Hematopoietic multipotent progenitor cell treated with erythropoietin and hydrocortisone succinate and interleukin-3 and kit ligand, for 6 days (in vitro differentiated cells): Measurements from ENCODE around the gene PREX1.

Experiments used
- DNase-seq: peaks from one replicate; pipeline ENCODE4 v3.0.0-alpha.2; 2015

PREX1 gene

GRCh38 chr20:48679011-48679410 lies 148.8 kb downstream of the PREX1 start:
- no peak for DNase-seq

DNA sequence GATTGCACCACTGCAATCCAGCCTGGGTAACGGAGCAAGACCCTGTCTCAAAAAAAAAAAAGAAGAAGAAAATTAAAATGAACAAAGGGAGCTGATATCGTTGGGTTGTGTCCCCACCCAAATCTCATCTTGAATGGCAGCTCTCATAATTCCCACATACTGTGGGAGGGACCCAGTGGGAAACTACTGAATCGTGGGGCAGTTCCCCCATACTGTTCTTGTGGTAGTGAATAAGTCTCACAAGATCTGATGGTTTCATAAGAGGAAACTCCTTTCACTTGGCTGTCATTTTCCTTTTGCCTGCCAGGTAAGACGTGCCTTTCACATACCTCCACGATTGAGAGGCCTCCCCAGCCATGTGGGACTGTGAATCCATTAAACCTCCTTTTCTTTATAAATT lies 149.4 kb downstream of the PREX1 start:
- DNase-seq = no peak

GRCh38 chr20:48676795-48677460 lies 150.9 kb downstream of the PREX1 start:
- DNase-seq = no peak

GRCh38 chr20:48676125-48676524 lies 151.7 kb downstream of the PREX1 start:
- DNase-seq = no peak

GRCh38 chr20:48674461-48674860 lies 153.3 kb downstream of the PREX1 start:
- DNase-seq = no peak

- DNase-seq = peak; percentile 71
Measured at GRCh38 chr20:48673507-48673906, 154.3 kb downstream of the PREX1 start.

DNA sequence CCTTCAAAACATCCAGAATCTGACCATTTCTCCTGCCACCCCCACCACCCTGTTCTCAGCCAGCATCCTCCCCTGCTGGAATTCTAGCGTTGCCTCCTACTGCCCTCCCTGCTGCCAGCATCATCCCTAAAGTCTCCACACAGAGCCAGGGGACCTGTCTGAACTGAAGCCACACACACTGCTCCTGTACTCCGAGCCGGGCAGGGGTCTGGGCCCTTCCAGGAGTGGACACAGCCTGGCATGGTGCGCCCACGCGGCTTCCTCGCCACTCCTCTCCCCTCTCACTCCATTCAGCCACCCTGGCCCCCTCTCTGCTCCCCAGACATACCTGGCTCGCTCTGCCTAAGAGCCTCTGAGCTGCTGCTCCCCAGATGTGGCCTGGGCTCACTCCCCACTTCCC lies 155.5 kb downstream of the PREX1 start:
- no peak for DNase-seq

- no peak for DNase-seq
Measured at GRCh38 chr20:48671141-48671540, 156.7 kb downstream of the PREX1 start.

GRCh38 chr20:48669946-48670605 lies 157.7 kb downstream of the PREX1 start:
- DNase-seq = peak; percentile 21

DNA sequence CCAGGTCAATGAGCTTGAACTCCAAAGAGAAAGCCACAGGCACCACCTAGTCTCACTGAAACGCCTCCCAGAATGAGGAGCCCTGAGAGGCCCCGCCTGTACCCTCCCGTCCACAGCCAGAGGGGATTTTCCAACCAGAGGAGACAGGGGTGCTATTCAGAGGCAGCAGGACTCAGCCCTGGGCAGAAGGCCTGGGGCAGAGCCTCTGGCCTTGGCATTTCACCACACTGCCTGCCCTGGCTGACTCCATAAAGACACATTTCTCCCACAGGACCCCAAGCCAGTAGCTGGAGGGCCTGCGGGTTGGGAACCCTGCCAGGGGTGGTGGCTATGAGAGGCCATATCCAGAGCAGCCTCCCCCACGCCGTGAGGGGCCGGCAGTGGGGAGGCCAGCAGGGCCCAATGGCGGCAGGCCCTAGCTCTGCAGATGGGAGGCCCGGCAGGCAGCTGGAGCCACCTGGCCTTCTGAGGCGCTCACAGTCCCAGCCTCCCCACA lies 159.3 kb downstream of the PREX1 start:
- no peak for DNase-seq

DNA sequence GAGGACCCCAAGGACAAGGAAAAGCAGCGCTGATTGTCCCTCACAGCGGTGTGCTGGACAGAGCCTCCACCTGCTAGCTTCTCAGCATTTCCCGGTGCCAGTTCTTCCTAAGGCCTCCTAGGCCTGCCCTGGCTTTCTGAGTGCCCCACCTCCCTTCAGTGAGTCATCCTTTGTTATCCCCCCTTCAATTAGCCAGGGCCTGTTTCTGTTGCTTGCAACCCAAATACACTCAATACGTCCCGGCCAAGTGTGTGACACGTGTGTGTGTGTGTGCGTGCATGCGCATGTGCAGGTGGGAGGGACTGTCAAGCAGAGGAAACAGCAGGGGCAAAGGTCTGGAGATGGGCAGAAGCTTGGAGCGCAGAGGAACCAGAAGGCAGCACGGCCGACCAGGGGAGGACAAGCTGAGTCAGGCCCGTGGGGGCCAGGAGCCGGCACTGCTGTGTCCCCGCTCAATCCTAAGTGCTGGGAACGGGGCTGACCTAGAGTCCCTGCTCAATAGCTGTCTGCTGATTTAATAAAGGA lies 159.8 kb downstream of the PREX1 start:
- DNase-seq = no peak

DNA sequence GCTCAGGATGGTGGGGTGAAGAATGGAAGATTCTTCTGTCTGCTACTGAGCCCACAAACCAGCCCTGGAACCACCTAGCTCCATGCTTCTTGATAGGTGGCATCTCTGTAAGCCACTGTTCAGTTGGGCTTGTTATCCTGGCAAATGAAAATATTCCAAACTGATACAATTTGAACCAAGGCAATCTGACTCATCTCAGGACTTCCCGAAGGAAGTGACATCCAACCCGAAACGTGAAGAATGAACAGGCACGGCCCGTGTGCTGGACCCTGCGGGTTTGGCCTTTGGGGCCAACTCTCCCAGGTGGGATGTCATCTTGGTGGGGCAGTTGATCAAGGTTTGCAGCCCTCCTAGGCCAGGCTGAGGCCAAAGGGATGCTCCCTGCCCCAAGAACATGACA lies 160.3 kb downstream of the PREX1 start:
- no peak for DNase-seq

DNA sequence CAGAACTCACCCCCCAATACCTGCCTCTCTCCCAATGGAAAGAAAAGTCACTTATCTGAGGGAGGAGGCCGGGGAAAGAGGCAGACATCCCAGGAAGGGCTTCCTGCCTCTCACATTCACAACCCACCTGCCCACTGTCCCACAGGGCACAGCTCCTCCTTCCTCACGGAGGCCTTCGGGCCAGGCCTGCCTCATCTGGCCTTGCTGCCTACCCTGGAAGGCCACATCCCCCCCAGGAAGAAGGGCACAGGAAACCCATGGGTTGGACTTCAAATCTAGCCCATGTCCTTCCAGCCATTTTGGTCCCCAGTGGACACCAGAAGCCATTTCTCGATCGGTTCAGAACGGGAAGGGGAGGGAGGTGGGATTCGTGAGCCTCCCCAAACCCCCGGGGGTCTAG lies 162.0 kb downstream of the PREX1 start:
- no peak for DNase-seq

DNA sequence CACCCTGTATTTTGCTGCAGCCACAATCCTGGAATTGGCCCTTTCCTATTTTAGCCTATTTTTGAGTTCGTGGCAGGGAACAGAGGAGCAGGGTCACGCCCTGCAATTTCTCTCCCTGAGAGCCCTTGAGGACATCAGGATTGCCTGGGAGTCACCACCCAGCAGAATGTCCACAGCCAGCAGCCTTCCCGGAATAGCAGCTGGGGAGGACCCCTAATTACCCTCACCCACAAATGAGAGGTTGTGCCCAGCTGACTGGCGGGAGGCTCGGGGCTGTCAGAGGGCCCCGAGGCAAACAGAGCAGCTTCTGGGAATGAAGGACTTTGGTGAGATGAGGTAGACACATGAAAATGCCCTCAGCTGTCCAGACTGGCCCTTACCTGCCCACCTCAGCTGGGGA lies 165.1 kb downstream of the PREX1 start:
- DNase-seq = no peak

DNA sequence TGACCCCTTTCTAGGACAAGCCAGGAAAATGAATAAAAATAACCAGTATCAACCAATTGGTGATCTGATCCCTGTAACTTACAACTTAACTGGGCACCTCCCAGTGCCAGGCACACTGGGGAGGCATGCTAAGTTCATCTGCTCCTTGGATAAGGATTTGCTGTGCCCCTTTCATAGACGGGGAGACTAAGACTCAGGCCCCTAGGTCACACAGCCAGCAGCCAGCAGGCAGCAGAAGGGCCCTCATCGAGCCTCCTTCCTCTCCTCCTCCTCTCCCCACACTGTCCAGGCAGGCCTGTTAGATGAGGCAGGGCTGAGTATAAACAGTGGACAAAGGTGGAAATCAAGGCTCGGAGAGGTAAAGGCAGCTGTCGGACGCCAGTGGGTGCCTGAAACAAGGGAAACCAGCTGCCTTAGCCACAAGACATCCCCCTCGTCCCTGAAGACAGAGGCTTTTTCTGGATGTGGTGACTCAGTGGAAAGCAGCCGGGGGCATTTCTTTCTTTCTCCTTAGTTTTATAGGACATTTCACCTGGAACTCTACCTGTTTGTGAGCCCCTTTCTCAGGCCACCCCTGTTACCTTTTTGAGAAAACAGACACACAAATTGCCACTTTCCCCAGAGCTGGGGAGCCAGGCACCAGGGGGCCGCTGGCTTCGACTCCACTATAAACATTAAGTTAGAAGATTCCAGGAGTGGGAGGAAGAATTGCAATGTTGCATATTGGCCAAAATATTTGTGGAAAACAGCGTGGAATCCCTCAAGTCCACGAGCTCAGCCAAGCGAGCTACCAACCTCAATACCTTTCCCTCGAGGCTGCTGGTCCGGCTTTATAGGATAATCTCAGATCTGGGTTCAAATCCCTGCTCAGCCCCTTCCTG lies 166.0 kb downstream of the PREX1 start:
- DNase-seq = no peak

GRCh38 chr20:48660788-48661187 lies 167.0 kb downstream of the PREX1 start:
- DNase-seq = no peak

GRCh38 chr20:48659858-48660257 lies 167.9 kb downstream of the PREX1 start:
- no peak for DNase-seq

- no peak for DNase-seq
Measured at GRCh38 chr20:48658505-48658904, 169.3 kb downstream of the PREX1 start.

DNA sequence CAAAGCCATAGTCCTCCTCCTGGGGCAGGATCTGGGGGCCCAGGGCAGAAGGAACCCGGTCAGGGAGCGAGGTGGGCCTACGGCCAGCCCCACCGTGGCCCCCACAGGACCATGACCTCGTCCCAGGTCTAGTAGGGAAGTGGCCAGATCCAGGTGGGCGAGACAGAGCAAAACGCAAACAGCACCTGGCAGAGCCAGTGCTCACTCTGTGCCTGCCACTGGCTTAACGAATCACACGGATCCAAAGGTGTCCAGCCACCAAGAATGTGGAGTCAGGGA lies 169.7 kb downstream of the PREX1 start:
- no peak for DNase-seq

DNA sequence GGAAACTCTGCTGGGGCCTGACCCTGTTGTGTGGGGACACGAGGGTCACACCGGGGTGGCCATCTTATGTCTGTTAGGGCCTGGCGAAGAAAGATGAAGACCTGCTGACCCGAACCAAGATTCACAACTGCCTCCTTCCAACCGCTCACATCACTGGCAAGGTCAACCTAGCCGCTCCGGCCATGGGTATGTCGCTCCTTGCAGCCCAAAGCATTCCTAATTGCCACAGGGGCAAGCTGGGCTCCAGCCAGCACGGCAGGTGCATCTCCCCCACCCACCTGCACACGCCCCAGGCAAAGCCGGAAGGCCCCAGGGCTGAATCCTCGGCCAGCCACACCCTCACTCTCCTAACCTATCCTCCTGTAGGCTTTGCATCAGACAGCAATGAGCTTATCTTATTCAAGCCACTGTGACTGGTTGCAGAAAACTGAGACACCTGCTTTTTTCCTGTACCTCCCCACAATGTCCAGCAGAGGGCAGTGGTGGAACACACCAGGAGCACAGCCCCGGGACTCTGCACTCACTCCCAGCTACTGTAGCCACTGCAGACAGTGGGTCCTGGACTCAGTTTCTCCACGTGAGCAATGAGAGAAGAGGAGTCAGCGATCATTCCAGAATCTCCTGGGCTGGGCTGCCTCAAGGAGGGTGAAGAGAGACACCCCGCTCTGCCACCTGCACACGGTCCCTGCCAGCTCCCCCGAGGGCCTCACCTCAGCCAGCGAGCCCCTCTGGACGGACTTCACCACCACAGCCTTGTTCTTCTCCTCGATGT lies 170.2 kb downstream of the PREX1 start:
- DNase-seq = peak; percentile 89

DNA sequence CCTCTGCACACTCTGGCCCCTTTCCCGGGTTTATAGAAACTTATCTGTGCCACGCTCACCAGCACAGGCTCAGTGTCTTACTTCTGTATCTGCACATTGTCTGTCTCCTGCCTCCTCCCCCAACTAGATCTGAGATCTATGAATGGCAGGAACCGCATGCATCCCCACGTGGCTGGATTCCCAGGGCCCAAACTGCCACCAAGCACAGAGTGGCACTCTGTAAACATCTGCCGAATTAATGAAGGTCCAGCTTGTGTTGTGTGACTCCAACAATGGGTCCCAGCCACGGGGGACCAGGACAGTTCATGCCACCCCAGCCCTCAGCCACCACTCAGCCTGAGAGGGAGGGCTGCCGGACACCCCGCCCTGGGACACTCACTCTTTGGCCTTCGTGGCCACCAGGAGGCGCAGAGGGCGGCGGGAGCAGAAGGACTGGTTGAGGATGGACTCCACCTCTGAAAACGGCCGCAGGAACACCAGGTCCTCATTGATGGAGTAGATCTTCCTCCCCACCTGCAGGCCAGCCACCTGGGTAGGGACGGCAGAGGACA lies 171.1 kb downstream of the PREX1 start:
- DNase-seq = peak; percentile 19

DNA sequence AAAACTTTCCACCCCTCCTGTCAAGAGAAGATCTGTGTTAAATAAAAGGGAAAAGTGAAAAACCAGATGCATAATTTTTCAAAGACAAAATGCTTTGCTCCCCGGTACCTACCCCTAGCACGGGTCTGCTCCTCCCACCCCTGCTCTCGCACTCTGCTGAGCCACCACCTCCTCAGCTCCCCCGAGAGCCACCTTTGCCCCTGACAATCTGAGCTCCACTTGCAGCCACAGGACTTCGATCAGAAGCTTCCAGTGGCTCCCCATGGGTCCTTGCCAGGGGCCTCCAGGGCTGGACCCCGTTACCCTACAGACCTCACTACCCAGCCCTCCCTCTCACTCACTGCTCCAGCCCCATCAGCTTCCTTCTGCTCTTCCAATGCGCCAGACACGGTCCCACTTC lies 171.7 kb downstream of the PREX1 start:
- no peak for DNase-seq

DNA sequence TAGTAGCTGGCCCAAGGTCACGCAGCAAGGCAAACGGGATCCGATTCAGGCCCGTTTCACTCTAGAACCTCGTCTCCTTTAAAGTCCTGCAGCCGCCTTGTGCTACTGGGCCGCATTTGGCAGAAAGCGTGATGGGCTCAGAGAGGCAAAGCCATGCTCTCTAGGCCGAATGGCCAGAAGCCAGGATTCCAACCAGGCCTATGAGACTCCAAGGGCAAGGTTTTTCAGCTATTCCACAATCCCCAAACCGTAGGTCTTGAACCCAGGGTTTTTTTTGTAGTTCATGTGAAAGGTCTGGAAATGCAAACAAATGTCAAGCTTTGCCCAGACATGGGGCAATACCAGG lies 174.1 kb downstream of the PREX1 start:
- DNase-seq = no peak
